Measurements from ENCODE around the gene NOXO1. TPM values are rescaled to one million over a fixed set of nuclear protein-coding genes. Genes with fewer than 3 reads are reported as not detected.

Gene NOXO1
- total and polyA plus RNA-seq, 4 donors: 0.28 to 0.67 (median 0.63) TPM; not detected in 1

GRCh38 chr16:1990351-1991134, 9.3 kb upstream of the NOXO1 start:
- DNase-seq (ENCODE audit: low spot score): no peak
- H3K9ac ChIP-seq (ENCODE audit: low read depth in 1 of 2, low read length in 2 of 2): no peak overlapping the region
- peaks cover 2 to 31% (median 17%) of the 10 kb centered on the region in 4 donors for H3K4me1 ChIP-seq (ENCODE audit: control insufficient read depth in 4 of 4, insufficient read depth in 4 of 4, low read length in 3 of 4)
- peak overlapping the region in 1 of 3 donors; percentile 24 for H3K4me3 ChIP-seq (ENCODE audit: low read depth in 1 of 3, low read length in 3 of 3)
- peaks cover 0 to 9% (median 4%) of the 10 kb centered on the region in 4 donors for H3K27me3 ChIP-seq (ENCODE audit: control insufficient read depth in 4 of 4, insufficient read depth in 4 of 4, low read length in 3 of 4)
- 8% methylated on average over 50 of the region's 50 CpGs for WGBS
- H3K9me3 ChIP-seq (ENCODE audit: control insufficient read depth in 4 of 4, low read length in 3 of 4): no peaks in the 10 kb centered on the region
- TF ChIP-seq GABPA (IDR thresholded peaks at IDR 0.05 in 1 of 2, conservative IDR thresholded peaks at IDR 0.05 in 1 of 2) (no peak), EGR1 (IDR thresholded peaks at IDR 0.05; ENCODE audit: low read depth in 2 of 2) (no peak), FOXA1 (IDR thresholded peaks at IDR 0.05) (no peak), RAD21 (IDR thresholded peaks at IDR 0.05) (no peak), JUND (IDR thresholded peaks at IDR 0.05) (no peak), HNF4G (IDR thresholded peaks at IDR 0.05) (no peak), MAX (IDR thresholded peaks at IDR 0.05) (no peak), FOXA2 (IDR thresholded peaks at IDR 0.05) (no peak), ZBTB33 (IDR thresholded peaks at IDR 0.05) (no peak), SP1 (IDR thresholded peaks at IDR 0.05) (no peak), ATF3 (IDR thresholded peaks at IDR 0.05) (no peak), REST (IDR thresholded peaks at IDR 0.05) (no peak), NR2F2 (IDR thresholded peaks at IDR 0.05) (no peak)
- peaks cover 0 to 15% (median under 1%) of the 10 kb centered on the region in 4 donors for H3K36me3 ChIP-seq (ENCODE audit: control insufficient read depth in 4 of 4, insufficient read depth in 3 of 4, low read depth in 1 of 4, low read length in 3 of 4)
- no peak overlapping the region for H3K27ac ChIP-seq (ENCODE audit: low read depth in 1 of 2, low read length in 2 of 2)

DNA sequence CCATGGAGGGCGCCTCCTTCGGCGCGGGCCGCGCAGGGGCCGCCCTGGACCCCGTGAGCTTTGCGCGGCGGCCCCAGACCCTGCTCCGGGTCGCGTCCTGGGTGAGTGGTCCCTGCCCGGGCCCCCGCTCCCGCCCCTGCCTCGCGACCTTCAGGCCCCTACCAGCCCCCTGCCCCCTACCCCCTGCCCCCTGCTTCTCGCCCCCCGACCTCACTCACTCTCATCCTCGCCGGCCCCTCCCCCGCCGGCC, 8.8 kb upstream of the NOXO1 start:
- no peak for DNase-seq (ENCODE audit: low spot score)
- Histone ChIP-seq H3K4me3 (ENCODE audit: low read depth in 1 of 3, low read length in 3 of 3) (peak overlapping the region in 1 of 3 donors; percentile 24), H3K36me3 (ENCODE audit: control insufficient read depth in 4 of 4, insufficient read depth in 3 of 4, low read depth in 1 of 4, low read length in 3 of 4) (peaks cover 0 to 17% (median under 1%) of the 10 kb centered on the region in 4 donors), H3K27ac (ENCODE audit: low read depth in 1 of 2, low read length in 2 of 2) (no peak overlapping the region), H3K27me3 (ENCODE audit: control insufficient read depth in 4 of 4, insufficient read depth in 4 of 4, low read length in 3 of 4) (peaks cover 0 to 9% (median 4%) of the 10 kb centered on the region in 4 donors), H3K4me1 (ENCODE audit: control insufficient read depth in 4 of 4, insufficient read depth in 4 of 4, low read length in 3 of 4) (peaks cover 8 to 37% (median 20%) of the 10 kb centered on the region in 4 donors), H3K9me3 (ENCODE audit: control insufficient read depth in 4 of 4, low read length in 3 of 4) (no peaks in the 10 kb centered on the region), H3K9ac (ENCODE audit: low read depth in 1 of 2, low read length in 2 of 2) (no peak overlapping the region)
- WGBS: 2% methylated on average over 25 of the region's 25 CpGs
- TF ChIP-seq RAD21 (IDR thresholded peaks at IDR 0.05) (no peak), ATF3 (IDR thresholded peaks at IDR 0.05) (no peak), ZBTB33 (IDR thresholded peaks at IDR 0.05) (no peak), TAF1 (conservative IDR thresholded peaks at IDR 0.05) (no peak), YY1 (IDR thresholded peaks at IDR 0.05) (no peak), GABPA (IDR thresholded peaks at IDR 0.05 in 1 of 2, conservative IDR thresholded peaks at IDR 0.05 in 1 of 2) (no peak), MAX (IDR thresholded peaks at IDR 0.05) (no peak), SP1 (IDR thresholded peaks at IDR 0.05) (no peak), EGR1 (IDR thresholded peaks at IDR 0.05; ENCODE audit: low read depth in 2 of 2) (no peak), JUND (IDR thresholded peaks at IDR 0.05) (no peak), NR2F2 (IDR thresholded peaks at IDR 0.05) (no peak), REST (IDR thresholded peaks at IDR 0.05) (no peak), RXRA (IDR thresholded peaks at IDR 0.05) (no peak), HNF4A (conservative IDR thresholded peaks at IDR 0.05) (no peak), FOXA1 (IDR thresholded peaks at IDR 0.05) (no peak)

All from liver (tissue), 9 donors.